ENCODE data around the gene YIPF1. TPM values are rescaled to one million over a fixed set of nuclear protein-coding genes. Genes with fewer than 3 reads are reported as not detected.

Gene YIPF1
- total RNA-seq, 1 donor from 2014 or later, result 25.6 TPM

- no peak for TF ChIP-seq CTCF (IDR thresholded peaks at IDR 0.05)
- Mint-ChIP-seq H3K4me3 (ENCODE audit: unreplicated experiment) (no peak overlapping the region), H3K9me3 (ENCODE audit: unreplicated experiment) (no peaks in the 10 kb centered on the region), H3K27ac (ENCODE audit: unreplicated experiment) (no peak overlapping the region), H3K36me3 (ENCODE audit: unreplicated experiment) (no peaks in the 10 kb centered on the region), H3K4me1 (ENCODE audit: unreplicated experiment) (peaks cover 17% of the 10 kb centered on the region), H3K27me3 (ENCODE audit: unreplicated experiment) (no peaks in the 10 kb centered on the region)
- no peak for DNase-seq (ENCODE audit: extremely low spot score, unreplicated experiment)
Observed at GRCh38 chr1:53895421-53895820, 5.8 kb upstream of the YIPF1 start.

- Mint-ChIP-seq H3K9me3 (ENCODE audit: unreplicated experiment) (no peaks in the 10 kb centered on the region), H3K27me3 (ENCODE audit: unreplicated experiment) (no peaks in the 10 kb centered on the region), H3K4me3 (ENCODE audit: unreplicated experiment) (no peak overlapping the region), H3K27ac (ENCODE audit: unreplicated experiment) (no peak overlapping the region), H3K36me3 (ENCODE audit: unreplicated experiment) (no peaks in the 10 kb centered on the region), H3K4me1 (ENCODE audit: unreplicated experiment) (peaks cover 22% of the 10 kb centered on the region)
- DNase-seq (ENCODE audit: extremely low spot score, unreplicated experiment), result no peak
- no peak for TF ChIP-seq CTCF (IDR thresholded peaks at IDR 0.05)
Observed at GRCh38 chr1:53894644-53895043, 5.0 kb upstream of the YIPF1 start.

GRCh38 chr1:53893999-53894636 is 4.5 kb upstream of the YIPF1 start, which contains the start of gene DIO1:
TSS of gene DIO1 (plus strand) at chr1:53894187. CDS start at chr1:53894211, 24 bp downstream.
- DNase-seq (ENCODE audit: extremely low spot score, unreplicated experiment), result no peak

DNA sequence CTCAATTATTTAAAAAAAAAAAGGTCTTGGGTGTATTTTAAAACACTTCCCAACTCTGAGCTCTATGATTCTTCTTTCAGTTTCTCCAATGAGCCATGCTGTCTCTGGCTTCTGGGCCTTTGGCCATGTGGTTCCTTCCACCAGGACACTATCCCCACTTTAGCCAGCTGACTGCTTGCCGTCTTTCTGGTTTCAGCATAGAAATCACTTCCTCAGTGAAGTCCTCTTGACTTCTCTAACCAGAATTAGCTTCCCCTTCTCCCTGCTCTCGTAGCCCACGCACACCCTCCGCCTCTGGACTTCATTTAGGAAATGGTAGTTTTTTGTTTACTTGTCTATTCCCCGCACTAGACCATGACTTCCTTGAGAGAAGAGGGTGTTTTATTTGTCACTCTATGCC is 3.3 kb upstream of the YIPF1 start:
- H3K4me3 Mint-ChIP-seq (ENCODE audit: unreplicated experiment), result no peak overlapping the region
- H3K4me1 Mint-ChIP-seq (ENCODE audit: unreplicated experiment), result peaks cover 25% of the 10 kb centered on the region
- no peak for TF ChIP-seq CTCF (IDR thresholded peaks at IDR 0.05)
- no peak overlapping the region for H3K27ac Mint-ChIP-seq (ENCODE audit: unreplicated experiment)
- no peaks in the 10 kb centered on the region for H3K27me3 Mint-ChIP-seq (ENCODE audit: unreplicated experiment)
- H3K36me3 Mint-ChIP-seq (ENCODE audit: unreplicated experiment), result no peaks in the 10 kb centered on the region
- H3K9me3 Mint-ChIP-seq (ENCODE audit: unreplicated experiment), result no peaks in the 10 kb centered on the region
- DNase-seq (ENCODE audit: extremely low spot score, unreplicated experiment), result no peak

More at GRCh38 chr1:53893999-53894636, 4.5 kb upstream of the YIPF1 start, which contains the start of gene DIO1:
- no peaks in the 10 kb centered on the region for H3K9me3 Mint-ChIP-seq (ENCODE audit: unreplicated experiment)
- H3K4me1 Mint-ChIP-seq (ENCODE audit: unreplicated experiment), result peaks cover 20% of the 10 kb centered on the region
- H3K27me3 Mint-ChIP-seq (ENCODE audit: unreplicated experiment), result no peaks in the 10 kb centered on the region
- H3K36me3 Mint-ChIP-seq (ENCODE audit: unreplicated experiment), result no peaks in the 10 kb centered on the region
- no peak within 1 kb of the TSS for H3K27ac Mint-ChIP-seq (ENCODE audit: unreplicated experiment)
- no peak within 1 kb of the TSS for H3K4me3 Mint-ChIP-seq (ENCODE audit: unreplicated experiment)
- TF ChIP-seq CTCF (IDR thresholded peaks at IDR 0.05), result no peak

- peaks cover 20% of the 10 kb centered on the region for H3K4me1 Mint-ChIP-seq (ENCODE audit: unreplicated experiment)
- H3K4me3 Mint-ChIP-seq (ENCODE audit: unreplicated experiment), result no peak overlapping the region
- H3K9me3 Mint-ChIP-seq (ENCODE audit: unreplicated experiment), result no peaks in the 10 kb centered on the region
- no peak for TF ChIP-seq CTCF (IDR thresholded peaks at IDR 0.05)
- peaks cover 5% of the 10 kb centered on the region for H3K36me3 Mint-ChIP-seq (ENCODE audit: unreplicated experiment)
- no peak for DNase-seq (ENCODE audit: extremely low spot score, unreplicated experiment)
- H3K27ac Mint-ChIP-seq (ENCODE audit: unreplicated experiment), result no peak overlapping the region
- no peaks in the 10 kb centered on the region for H3K27me3 Mint-ChIP-seq (ENCODE audit: unreplicated experiment)
Observed at GRCh38 chr1:53891678-53892077, 2.1 kb upstream of the YIPF1 start.

Measured in osteocyte (in vitro differentiated cells).